Skeletal muscle satellite cell (primary cell): ENCODE results near the gene NOS1AP.

Experiments used
- H3K27me3 ChIP-seq: 2 replicates; pipeline ENCODE4 v1.7.0; 2013; ENCODE audit warnings: low read length; ENCODE audit not compliant: control insufficient read depth, insufficient read depth
- H3K36me3 ChIP-seq: 2 replicates; pipeline ENCODE4 v1.7.0; 2013; ENCODE audit warnings: mild to moderate bottlenecking, control low read depth, low read length; ENCODE audit not compliant: insufficient read depth
- H3K4me1 ChIP-seq: 2 replicates; pipeline ENCODE4 v1.7.0; 2013; ENCODE audit warnings: low read length; ENCODE audit not compliant: control insufficient read depth, insufficient read depth
- H3K4me2 ChIP-seq: 2 replicates; pipeline ENCODE4 v1.7.0; 2013; ENCODE audit warnings: mild to moderate bottlenecking, low read length
- H3K4me3 ChIP-seq: 2 replicates; pipeline ENCODE4 v1.7.0; 2013; ENCODE audit warnings: low read length
- H3K9ac ChIP-seq: 2 replicates; pipeline ENCODE4 v1.7.0; 2013; ENCODE audit warnings: mild to moderate bottlenecking, low read depth, low read length, moderate library complexity
- H3K9me3 ChIP-seq: replicated peaks from 2 replicates; pipeline ENCODE4 v1.7.0; 2013; ENCODE audit warnings: mild to moderate bottlenecking, control low read depth, low read length

The NOS1AP gene

GRCh38 chr1:162230517-162230916 lies 161.0 kb downstream of the NOS1AP start:
- Histone ChIP-seq H3K27me3 (peaks cover 33% of the 10 kb centered on the region), H3K9ac (no peak overlapping the region), H3K4me2 (no peak overlapping the region), H3K4me3 (no peak overlapping the region), H3K4me1 (no peaks in the 10 kb centered on the region), H3K9me3 (no peaks in the 10 kb centered on the region), H3K36me3 (no peaks in the 10 kb centered on the region)

- no peaks in the 10 kb centered on the region for H3K9me3 ChIP-seq
- no peaks in the 10 kb centered on the region for H3K36me3 ChIP-seq
- H3K4me3 ChIP-seq: no peak overlapping the region
- no peak overlapping the region for H3K9ac ChIP-seq
- peaks cover 43% of the 10 kb centered on the region for H3K27me3 ChIP-seq
- H3K4me2 ChIP-seq: no peak overlapping the region
- no peaks in the 10 kb centered on the region for H3K4me1 ChIP-seq
These were observed 162.7 kb downstream of the NOS1AP start for GRCh38 chr1:162232034-162232711.

- H3K36me3 ChIP-seq: no peaks in the 10 kb centered on the region
- H3K9ac ChIP-seq: no peak overlapping the region
- no peaks in the 10 kb centered on the region for H3K9me3 ChIP-seq
- H3K4me3 ChIP-seq: no peak overlapping the region
- H3K4me2 ChIP-seq: no peak overlapping the region
- H3K4me1 ChIP-seq: no peaks in the 10 kb centered on the region
- peaks cover 47% of the 10 kb centered on the region for H3K27me3 ChIP-seq
These were observed 163.6 kb downstream of the NOS1AP start for GRCh38 chr1:162233066-162233465.

- no peak overlapping the region for H3K4me2 ChIP-seq
- no peaks in the 10 kb centered on the region for H3K36me3 ChIP-seq
- peaks cover 42% of the 10 kb centered on the region for H3K27me3 ChIP-seq
- no peak overlapping the region for H3K4me3 ChIP-seq
- H3K9ac ChIP-seq: no peak overlapping the region
- H3K4me1 ChIP-seq: no peaks in the 10 kb centered on the region
- H3K9me3 ChIP-seq: no peaks in the 10 kb centered on the region
These were observed 164.4 kb downstream of the NOS1AP start for GRCh38 chr1:162233937-162234336.

- Histone ChIP-seq H3K4me3 (no peak overlapping the region), H3K9ac (no peak overlapping the region), H3K27me3 (peaks cover 44% of the 10 kb centered on the region), H3K36me3 (no peaks in the 10 kb centered on the region), H3K9me3 (no peaks in the 10 kb centered on the region), H3K4me1 (no peaks in the 10 kb centered on the region), H3K4me2 (no peak overlapping the region)
These were observed 165.1 kb downstream of the NOS1AP start for GRCh38 chr1:162234571-162234970.

- Histone ChIP-seq H3K9me3 (no peaks in the 10 kb centered on the region), H3K4me2 (no peak overlapping the region), H3K27me3 (peaks cover 51% of the 10 kb centered on the region), H3K36me3 (no peaks in the 10 kb centered on the region), H3K9ac (no peak overlapping the region), H3K4me1 (no peaks in the 10 kb centered on the region), H3K4me3 (no peak overlapping the region)
These were observed 165.8 kb downstream of the NOS1AP start for GRCh38 chr1:162235241-162235800.

GRCh38 chr1:162236201-162236600 lies 166.7 kb downstream of the NOS1AP start:
- no peaks in the 10 kb centered on the region for H3K4me1 ChIP-seq

GRCh38 chr1:162236618-162237017 lies 167.1 kb downstream of the NOS1AP start:
- Histone ChIP-seq H3K4me2 (no peak overlapping the region), H3K9ac (no peak overlapping the region), H3K4me1 (no peaks in the 10 kb centered on the region), H3K4me3 (no peak overlapping the region), H3K27me3 (peaks cover 64% of the 10 kb centered on the region), H3K9me3 (no peaks in the 10 kb centered on the region), H3K36me3 (no peaks in the 10 kb centered on the region)

More at GRCh38 chr1:162236201-162236600, 166.7 kb downstream of the NOS1AP start:
- Histone ChIP-seq H3K9ac (no peak overlapping the region), H3K4me2 (no peak overlapping the region), H3K27me3 (peaks cover 60% of the 10 kb centered on the region), H3K9me3 (no peaks in the 10 kb centered on the region), H3K36me3 (no peaks in the 10 kb centered on the region), H3K4me3 (no peak overlapping the region)

- Histone ChIP-seq H3K9ac (no peak overlapping the region), H3K36me3 (no peaks in the 10 kb centered on the region), H3K9me3 (no peaks in the 10 kb centered on the region), H3K4me2 (no peak overlapping the region), H3K4me3 (no peak overlapping the region), H3K4me1 (no peaks in the 10 kb centered on the region), H3K27me3 (peaks cover 66% of the 10 kb centered on the region)
These were observed 171.1 kb downstream of the NOS1AP start for GRCh38 chr1:162240577-162240976.

- H3K9me3 ChIP-seq: no peaks in the 10 kb centered on the region
- H3K9ac ChIP-seq: no peak overlapping the region
- H3K4me3 ChIP-seq: no peak overlapping the region
- H3K4me1 ChIP-seq: no peaks in the 10 kb centered on the region
- peaks cover 63% of the 10 kb centered on the region for H3K27me3 ChIP-seq
- no peak overlapping the region for H3K4me2 ChIP-seq
- no peaks in the 10 kb centered on the region for H3K36me3 ChIP-seq
These were observed 173.3 kb downstream of the NOS1AP start for GRCh38 chr1:162242804-162243203.

GRCh38 chr1:162248854-162249535 lies 179.5 kb downstream of the NOS1AP start:
- H3K36me3 ChIP-seq: no peaks in the 10 kb centered on the region
- no peaks in the 10 kb centered on the region for H3K9me3 ChIP-seq
- H3K27me3 ChIP-seq: peaks cover 21% of the 10 kb centered on the region
- H3K4me1 ChIP-seq: no peaks in the 10 kb centered on the region
- no peak overlapping the region for H3K4me2 ChIP-seq
- no peak overlapping the region for H3K9ac ChIP-seq
- H3K4me3 ChIP-seq: no peak overlapping the region
